Activated naive CD8-positive, alpha-beta T cell treated with anti-CD3 and anti-CD28 coated beads, Interleukin-2, amount 50 U/mL, for 24 hours (primary cell): ENCODE results near the gene CC2D2A.

ENCODE experiments used
- ATAC-seq: fragments of 150-1000 bp; cut with Tn5 transposase; one replicate; pipeline ENCODE4 v1.10.0; 2021
- DNase-seq: peaks from one replicate; pipeline ENCODE4 v3.0.0; 2021
- H3K27ac Mint-ChIP-seq: one replicate; pipeline ENCODE4 v1.8.0; 2021; ENCODE audit warnings: mild to moderate bottlenecking, mixed read lengths
- H3K27me3 Mint-ChIP-seq: one replicate; pipeline ENCODE4 v1.8.0; 2021; ENCODE audit warnings: mixed read lengths
- H3K36me3 Mint-ChIP-seq: one replicate; pipeline ENCODE4 v1.8.0; 2021; ENCODE audit warnings: low read depth, mixed read lengths
- H3K4me1 Mint-ChIP-seq: one replicate; pipeline ENCODE4 v1.8.0; 2021; ENCODE audit warnings: mixed read lengths
- H3K4me3 Mint-ChIP-seq: one replicate; pipeline ENCODE4 v1.8.0; 2021; ENCODE audit warnings: mild to moderate bottlenecking, moderate library complexity, mixed read lengths
- H3K9me3 Mint-ChIP-seq: one replicate; pipeline ENCODE4 v1.8.0; 2021; ENCODE audit warnings: mixed read lengths

Gene CC2D2A

DNA sequence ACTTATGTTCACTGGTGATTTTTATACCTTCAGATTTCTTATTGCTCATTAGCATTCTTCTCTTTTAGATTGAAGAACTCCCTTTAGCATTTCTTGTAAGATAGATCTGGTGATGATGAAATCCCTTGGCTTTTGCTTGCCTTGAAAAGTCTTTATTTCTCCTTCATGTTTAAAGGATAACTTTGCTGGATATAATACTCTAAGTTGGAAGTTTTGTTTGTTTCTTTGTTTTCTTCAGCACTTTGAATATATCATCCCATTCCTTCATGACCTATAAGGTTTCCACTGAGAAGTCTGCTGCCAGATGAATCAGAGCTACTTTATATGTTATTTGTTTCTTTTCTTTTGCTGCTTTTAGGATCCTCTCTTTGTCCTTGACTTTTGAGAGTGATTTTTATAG lies 18.5 kb downstream of the CC2D2A start:
- Mint-ChIP-seq H3K4me1 (no peaks in the 10 kb centered on the region), H3K27me3 (no peaks in the 10 kb centered on the region), H3K36me3 (peaks cover 7% of the 10 kb centered on the region), H3K9me3 (peaks cover 52% of the 10 kb centered on the region), H3K27ac (no peak overlapping the region), H3K4me3 (no peak overlapping the region)
- no peak for ATAC-seq
- DNase-seq: no peak

DNA sequence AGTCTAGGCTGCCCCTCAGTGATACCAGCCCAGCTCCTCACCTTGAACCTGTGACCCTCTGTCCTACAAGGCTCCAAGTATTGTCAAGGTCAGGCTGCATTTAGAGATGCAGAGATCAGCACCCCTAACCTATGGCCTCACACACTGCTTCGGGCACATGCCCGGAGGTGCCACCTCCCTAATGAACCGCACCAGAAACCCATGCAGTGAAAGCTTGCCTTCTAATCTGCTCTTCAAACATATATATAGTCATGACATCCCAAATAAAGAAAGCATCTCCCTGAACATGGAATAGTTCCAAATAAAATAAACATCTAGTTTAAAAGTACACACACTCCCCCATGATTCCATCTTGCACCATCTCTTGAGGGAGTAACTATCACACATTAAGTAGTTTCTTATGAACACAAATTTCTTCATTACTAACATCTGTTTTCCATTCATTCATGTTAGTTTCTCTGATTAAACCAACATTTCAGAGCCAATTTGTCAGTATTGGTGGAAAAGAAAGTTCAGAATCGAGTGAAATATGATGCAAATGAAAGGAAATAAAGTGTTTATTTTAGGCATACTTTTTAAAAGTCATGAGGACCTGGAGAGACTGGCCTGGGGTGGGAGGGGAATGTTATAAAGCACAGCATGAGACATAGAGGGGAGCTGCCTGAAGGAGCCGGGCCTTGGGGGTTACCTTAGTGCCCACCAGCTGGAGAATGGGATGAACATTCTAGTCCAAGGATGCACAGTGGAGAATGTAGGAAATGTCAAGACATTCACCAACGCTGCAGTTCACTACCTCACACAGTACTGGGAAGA lies 19.2 kb downstream of the CC2D2A start:
- Mint-ChIP-seq H3K9me3 (peaks cover 52% of the 10 kb centered on the region), H3K4me3 (no peak overlapping the region), H3K36me3 (peaks cover 7% of the 10 kb centered on the region), H3K27me3 (no peaks in the 10 kb centered on the region), H3K27ac (no peak overlapping the region), H3K4me1 (no peaks in the 10 kb centered on the region)
- DNase-seq (no peak), ATAC-seq (no peak)

DNA sequence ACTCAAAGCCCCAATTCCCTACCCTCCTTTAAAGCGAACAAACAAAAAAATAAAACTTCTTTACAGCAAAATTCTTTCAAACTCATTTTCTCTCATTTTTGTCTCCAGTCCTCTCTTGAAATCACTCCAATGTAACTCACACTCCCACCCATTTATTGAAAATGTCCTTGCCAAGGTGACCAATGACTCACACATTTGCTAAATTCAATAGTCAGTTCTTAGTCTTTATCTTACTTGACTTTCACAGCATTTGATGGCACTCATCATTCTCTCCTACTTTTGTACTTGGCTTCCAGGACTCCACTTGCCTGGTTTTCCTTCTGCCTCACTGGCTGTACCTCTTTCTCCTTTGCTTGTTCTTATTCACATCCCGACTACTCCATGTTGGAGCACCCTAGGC lies 19.9 kb downstream of the CC2D2A start:
- no peak for DNase-seq
- H3K4me1 Mint-ChIP-seq: no peaks in the 10 kb centered on the region
- H3K36me3 Mint-ChIP-seq: peaks cover 7% of the 10 kb centered on the region

DNA sequence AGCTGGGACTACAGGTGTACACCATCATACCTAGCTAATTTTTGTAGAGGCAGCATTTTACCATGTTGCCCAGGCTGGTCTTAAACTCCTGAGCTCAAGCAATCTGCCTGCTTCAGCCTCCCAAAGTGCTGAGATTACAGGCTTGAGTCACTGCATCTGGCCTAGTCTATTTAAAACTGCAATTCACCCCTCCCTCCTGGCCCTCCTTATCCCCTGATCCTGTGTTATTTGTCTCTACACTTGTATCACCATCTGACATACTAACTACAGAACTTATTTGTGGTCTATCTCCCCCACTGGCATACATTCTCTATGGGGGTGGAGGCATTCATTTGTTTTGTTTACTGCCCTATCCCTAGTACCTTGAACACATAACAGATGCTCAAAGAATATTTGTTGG lies 23.7 kb downstream of the CC2D2A start:
- H3K9me3 Mint-ChIP-seq: peaks cover 21% of the 10 kb centered on the region

More for the DNA sequence above, 19.9 kb downstream of the CC2D2A start:
- peaks cover 46% of the 10 kb centered on the region for H3K9me3 Mint-ChIP-seq
- H3K4me3 Mint-ChIP-seq: no peak overlapping the region
- H3K27ac Mint-ChIP-seq: no peak overlapping the region
- ATAC-seq: no peak
- no peaks in the 10 kb centered on the region for H3K27me3 Mint-ChIP-seq

DNA sequence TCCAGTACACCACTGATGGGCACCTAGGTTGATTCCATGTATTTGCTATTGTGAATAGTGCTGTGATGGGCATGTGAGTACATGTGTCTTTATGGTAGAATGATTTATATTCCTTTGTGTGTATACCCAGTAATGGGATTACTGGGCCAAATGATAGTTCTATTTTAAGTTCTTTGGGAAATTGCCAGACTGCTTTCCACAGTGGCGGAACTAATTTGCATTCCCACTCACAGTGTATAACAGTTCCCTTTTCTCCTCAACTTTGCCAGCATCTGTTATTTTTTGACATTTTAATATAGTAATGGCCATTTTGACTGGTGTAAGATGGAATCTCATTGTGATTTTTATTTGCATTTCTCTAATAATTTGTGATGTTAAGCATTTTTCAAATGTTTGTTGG lies 25.9 kb downstream of the CC2D2A start:
- Mint-ChIP-seq H3K4me1 (no peaks in the 10 kb centered on the region), H3K36me3 (no peaks in the 10 kb centered on the region), H3K27me3 (no peaks in the 10 kb centered on the region), H3K27ac (no peak overlapping the region), H3K9me3 (peaks cover 9% of the 10 kb centered on the region), H3K4me3 (no peak overlapping the region)
- ATAC-seq (no peak), DNase-seq (no peak)

More for the DNA sequence above, 23.7 kb downstream of the CC2D2A start:
- Mint-ChIP-seq H3K27ac (no peak overlapping the region), H3K4me1 (no peaks in the 10 kb centered on the region), H3K4me3 (no peak overlapping the region), H3K27me3 (no peaks in the 10 kb centered on the region), H3K36me3 (peaks cover 7% of the 10 kb centered on the region)
- ATAC-seq (no peak), DNase-seq (no peak)

DNA sequence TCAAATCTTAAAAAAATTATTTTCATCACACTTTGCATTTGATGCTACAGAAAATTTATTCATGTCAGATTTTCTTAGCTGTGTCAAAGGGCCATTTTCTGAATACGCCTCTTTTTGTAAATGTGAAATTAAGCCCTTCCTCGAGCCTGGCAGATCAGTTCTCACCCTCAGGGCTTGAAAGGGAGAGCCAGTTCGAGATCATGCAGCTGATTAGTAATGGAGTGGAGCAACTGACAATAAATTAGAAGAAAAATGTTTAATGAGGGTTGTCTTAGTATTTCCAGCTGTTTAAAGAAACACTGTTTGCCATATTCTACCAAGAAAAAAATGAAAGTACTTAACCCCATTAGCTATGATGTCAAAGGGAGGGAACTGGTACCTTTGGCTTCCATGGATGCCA lies 28.7 kb downstream of the CC2D2A start:
- Mint-ChIP-seq H3K4me1 (no peaks in the 10 kb centered on the region), H3K9me3 (peaks cover 9% of the 10 kb centered on the region)
- ATAC-seq: no peak

DNA sequence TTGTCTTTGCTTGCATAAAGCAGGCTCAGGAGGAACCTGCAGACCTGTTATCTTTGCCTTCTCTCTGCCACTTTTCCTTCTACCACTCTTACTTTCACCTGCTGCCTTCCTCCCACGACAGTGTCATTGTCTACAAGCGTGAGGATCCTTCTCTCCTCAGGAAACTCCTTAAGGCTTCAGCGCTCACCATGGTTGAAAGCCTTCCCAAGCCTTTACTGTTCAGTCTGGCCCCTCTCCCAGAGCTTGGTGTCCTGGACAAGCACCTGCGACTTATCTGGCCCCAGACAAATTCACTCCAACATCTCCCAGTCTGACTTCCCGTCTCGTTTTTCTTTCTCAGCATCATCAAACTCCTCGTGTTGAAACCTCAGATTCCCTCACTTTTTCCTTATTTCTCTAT lies 31.0 kb downstream of the CC2D2A start:
- Mint-ChIP-seq H3K36me3 (peaks cover 1% of the 10 kb centered on the region), H3K9me3 (peaks cover 9% of the 10 kb centered on the region), H3K27ac (no peak overlapping the region), H3K27me3 (peaks cover 2% of the 10 kb centered on the region), H3K4me1 (no peaks in the 10 kb centered on the region), H3K4me3 (no peak overlapping the region)
- ATAC-seq: no peak
- no peak for DNase-seq

More for the DNA sequence above, 28.7 kb downstream of the CC2D2A start:
- Mint-ChIP-seq H3K36me3 (peaks cover 1% of the 10 kb centered on the region), H3K27ac (no peak overlapping the region), H3K4me3 (no peak overlapping the region), H3K27me3 (peaks cover 2% of the 10 kb centered on the region)
- no peak for DNase-seq

DNA sequence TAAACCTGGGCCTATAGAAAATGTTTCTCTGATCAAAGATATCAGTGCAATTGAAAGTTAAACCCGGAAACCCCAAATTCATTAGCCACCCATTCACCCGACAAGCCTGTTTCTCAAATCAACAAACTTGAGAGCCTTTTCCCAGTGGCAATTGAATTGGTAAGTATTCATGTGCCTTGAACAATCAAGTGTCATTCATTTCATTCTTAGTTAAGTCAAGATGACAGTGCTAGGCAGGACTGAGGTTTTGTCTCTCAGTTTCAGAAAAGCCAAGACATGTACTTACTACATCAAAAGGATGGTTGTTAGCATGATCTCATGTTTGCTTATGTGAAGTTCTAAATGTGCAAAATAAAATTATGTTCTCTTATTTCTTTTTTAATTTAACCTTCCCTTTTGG lies 32.3 kb downstream of the CC2D2A start:
- H3K9me3 Mint-ChIP-seq: peaks cover 9% of the 10 kb centered on the region
- ATAC-seq (no peak), DNase-seq (no peak)
- H3K4me1 Mint-ChIP-seq: no peaks in the 10 kb centered on the region
- peaks cover 2% of the 10 kb centered on the region for H3K27me3 Mint-ChIP-seq
- H3K27ac Mint-ChIP-seq: no peak overlapping the region
- no peak overlapping the region for H3K4me3 Mint-ChIP-seq
- peaks cover 1% of the 10 kb centered on the region for H3K36me3 Mint-ChIP-seq

DNA sequence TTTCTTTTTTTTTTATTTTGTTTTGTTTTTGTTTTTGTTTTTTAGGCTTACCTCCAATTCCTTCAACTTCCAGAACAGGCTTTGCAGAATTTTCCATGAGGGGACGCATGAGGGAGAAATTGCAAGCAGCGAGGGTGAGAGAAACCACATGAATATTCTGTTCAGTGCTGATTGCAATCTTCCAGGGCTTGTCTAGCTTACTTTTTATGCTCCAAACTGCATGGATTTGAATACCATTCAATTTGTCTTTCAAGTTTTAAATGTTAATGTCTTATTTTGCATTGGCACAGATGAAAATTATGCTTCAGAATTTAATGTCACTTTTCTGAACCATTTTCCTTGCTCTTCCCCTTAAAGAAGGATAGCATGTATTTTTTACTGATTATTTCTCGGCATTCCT lies 32.7 kb downstream of the CC2D2A start:
- no peak overlapping the region for H3K27ac Mint-ChIP-seq
- no peak overlapping the region for H3K4me3 Mint-ChIP-seq
- peaks cover 2% of the 10 kb centered on the region for H3K27me3 Mint-ChIP-seq
- H3K4me1 Mint-ChIP-seq: no peaks in the 10 kb centered on the region
- peaks cover 3% of the 10 kb centered on the region for H3K36me3 Mint-ChIP-seq
- ATAC-seq (no peak), DNase-seq (no peak)
- H3K9me3 Mint-ChIP-seq: peaks cover 6% of the 10 kb centered on the region

DNA sequence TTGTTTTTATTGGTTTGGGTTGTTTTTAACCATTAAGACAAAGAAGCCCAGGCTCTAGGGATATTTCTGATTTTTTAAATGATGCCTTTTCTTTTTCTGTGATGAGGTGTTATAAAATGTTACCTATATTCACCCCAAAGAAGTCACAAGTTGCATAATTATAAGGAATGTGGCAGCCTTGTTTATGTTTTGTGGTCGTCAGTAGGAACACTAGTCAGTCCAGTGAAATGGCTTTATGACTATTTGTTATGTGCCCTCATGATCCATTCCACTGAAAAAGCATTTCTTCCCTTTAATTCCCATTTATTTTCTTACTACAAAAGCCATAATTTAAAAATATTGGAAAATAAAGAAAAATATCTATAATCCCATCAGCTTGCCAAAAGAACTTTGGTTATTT lies 34.4 kb downstream of the CC2D2A start:
- Mint-ChIP-seq H3K27me3 (peaks cover 2% of the 10 kb centered on the region), H3K27ac (no peak overlapping the region), H3K9me3 (no peaks in the 10 kb centered on the region), H3K4me3 (no peak overlapping the region), H3K36me3 (peaks cover 3% of the 10 kb centered on the region), H3K4me1 (no peaks in the 10 kb centered on the region)
- ATAC-seq (no peak), DNase-seq (no peak)

DNA sequence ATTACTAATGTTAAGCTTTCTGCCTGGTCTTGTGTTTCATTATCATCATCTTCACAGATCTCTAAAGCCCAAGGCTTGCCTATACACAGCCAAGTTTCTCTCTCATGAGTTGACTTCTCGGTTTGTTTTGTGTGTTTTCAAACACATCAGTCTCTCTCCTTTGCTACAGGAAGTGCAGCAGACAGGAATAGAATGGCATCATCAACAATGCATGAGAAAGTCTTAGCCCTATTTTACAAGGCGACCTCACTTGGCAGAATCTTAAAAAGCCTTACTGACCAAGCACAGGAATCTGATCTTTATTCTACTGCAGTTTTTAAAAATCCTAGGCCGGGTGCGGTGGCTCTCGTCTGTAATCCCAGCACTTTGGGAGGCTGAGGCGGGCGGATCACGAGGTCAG lies 36.8 kb downstream of the CC2D2A start:
- peaks cover under 1% of the 10 kb centered on the region for H3K27me3 Mint-ChIP-seq
- no peak overlapping the region for H3K27ac Mint-ChIP-seq
- H3K4me3 Mint-ChIP-seq: no peak overlapping the region
- H3K36me3 Mint-ChIP-seq: peaks cover 2% of the 10 kb centered on the region
- DNase-seq: no peak
- no peaks in the 10 kb centered on the region for H3K9me3 Mint-ChIP-seq
- no peak for ATAC-seq
- H3K4me1 Mint-ChIP-seq: no peaks in the 10 kb centered on the region

DNA sequence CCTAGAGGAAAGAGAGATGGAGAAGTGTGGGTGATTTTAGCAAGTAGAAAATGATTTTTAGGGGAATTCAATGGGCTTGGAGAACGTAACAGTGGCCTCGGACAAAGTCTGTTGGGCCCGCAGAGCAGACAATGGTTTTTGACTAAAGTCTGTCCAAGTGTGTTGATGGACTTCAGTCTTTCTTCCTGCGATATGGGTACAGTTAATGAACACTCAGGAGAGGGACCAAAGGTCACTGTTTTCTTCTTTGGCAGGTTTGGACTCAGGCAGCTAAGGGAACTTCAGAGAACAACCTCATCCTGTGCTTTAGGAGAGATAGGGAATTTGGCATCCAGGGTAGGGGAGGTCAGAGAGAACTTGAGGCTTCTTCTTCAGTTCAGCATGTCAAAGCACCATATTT lies 38.0 kb downstream of the CC2D2A start:
- Mint-ChIP-seq H3K36me3 (peaks cover 6% of the 10 kb centered on the region), H3K27me3 (no peaks in the 10 kb centered on the region), H3K27ac (no peak overlapping the region), H3K9me3 (no peaks in the 10 kb centered on the region), H3K4me3 (no peak overlapping the region), H3K4me1 (no peaks in the 10 kb centered on the region)
- DNase-seq (no peak), ATAC-seq (no peak)

DNA sequence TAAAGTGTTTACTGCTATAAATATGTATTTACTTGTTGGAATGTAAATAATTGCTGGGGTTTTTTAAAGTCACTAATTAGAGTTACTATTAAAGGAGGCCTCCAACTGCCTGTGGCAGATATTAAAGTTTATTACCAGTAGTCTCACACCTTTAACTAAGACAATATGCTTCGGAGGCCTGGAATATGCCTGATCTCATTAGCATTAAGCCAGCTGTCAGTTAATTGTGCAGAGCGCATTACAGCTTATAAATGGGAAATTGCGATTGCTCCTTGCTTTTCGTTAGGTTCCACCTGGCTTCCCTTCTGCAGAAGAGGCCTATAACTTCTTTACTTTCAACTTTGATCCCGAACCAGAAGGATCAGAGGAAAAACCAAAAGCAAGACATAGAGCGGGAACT lies 41.3 kb downstream of the CC2D2A start:
- H3K27ac Mint-ChIP-seq: no peak overlapping the region
- no peak for ATAC-seq
- H3K9me3 Mint-ChIP-seq: no peaks in the 10 kb centered on the region
- no peaks in the 10 kb centered on the region for H3K4me1 Mint-ChIP-seq
- no peaks in the 10 kb centered on the region for H3K27me3 Mint-ChIP-seq
- peaks cover 6% of the 10 kb centered on the region for H3K36me3 Mint-ChIP-seq
- H3K4me3 Mint-ChIP-seq: no peak overlapping the region
- DNase-seq: no peak

DNA sequence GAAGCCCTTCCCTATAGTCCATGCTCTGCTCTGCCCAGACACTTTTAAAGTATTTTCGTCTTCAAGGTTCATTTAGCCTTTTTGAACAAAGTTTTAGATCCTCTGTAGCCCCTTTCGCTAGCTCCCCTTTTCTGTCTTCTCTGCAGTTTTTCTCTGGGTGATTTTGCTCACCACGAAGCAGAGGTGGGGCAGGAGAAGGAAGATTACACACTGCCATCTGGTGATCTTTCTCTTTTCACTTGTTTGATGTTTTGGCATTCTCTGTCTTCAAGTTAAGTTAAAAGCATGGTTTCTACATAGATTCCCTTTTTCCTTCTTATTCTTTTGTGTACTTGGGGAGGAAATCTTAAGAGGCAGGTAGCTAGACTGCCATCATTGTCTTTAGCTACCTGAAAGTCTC lies 43.9 kb downstream of the CC2D2A start:
- Mint-ChIP-seq H3K4me3 (no peak overlapping the region), H3K36me3 (peaks cover 6% of the 10 kb centered on the region), H3K27me3 (no peaks in the 10 kb centered on the region), H3K27ac (no peak overlapping the region), H3K9me3 (no peaks in the 10 kb centered on the region), H3K4me1 (no peaks in the 10 kb centered on the region)
- ATAC-seq (no peak), DNase-seq (no peak)

DNA sequence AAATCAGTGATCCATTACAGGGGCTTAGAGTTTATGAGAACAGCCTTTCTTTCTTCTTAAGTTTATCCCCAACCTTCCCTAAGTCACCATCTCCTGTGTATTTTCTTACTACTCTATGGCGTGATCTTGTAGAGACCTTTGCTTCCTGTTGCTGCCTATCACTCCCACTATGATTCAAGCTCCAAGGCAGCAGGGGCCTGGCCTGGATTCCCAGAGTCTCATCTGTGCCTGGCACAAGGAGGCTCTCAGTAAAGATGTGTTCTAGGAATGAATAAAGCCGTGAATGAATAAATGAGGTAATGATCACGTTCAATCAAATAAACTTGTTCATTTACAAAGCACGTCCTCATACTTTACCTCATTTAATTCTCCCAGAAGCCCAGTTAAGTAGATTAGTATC lies 45.4 kb downstream of the CC2D2A start:
- peaks cover 6% of the 10 kb centered on the region for H3K9me3 Mint-ChIP-seq
- H3K4me3 Mint-ChIP-seq: no peak overlapping the region
- DNase-seq (no peak), ATAC-seq (no peak)
- H3K27me3 Mint-ChIP-seq: no peaks in the 10 kb centered on the region
- H3K36me3 Mint-ChIP-seq: peaks cover 8% of the 10 kb centered on the region
- H3K27ac Mint-ChIP-seq: no peak overlapping the region
- no peaks in the 10 kb centered on the region for H3K4me1 Mint-ChIP-seq

DNA sequence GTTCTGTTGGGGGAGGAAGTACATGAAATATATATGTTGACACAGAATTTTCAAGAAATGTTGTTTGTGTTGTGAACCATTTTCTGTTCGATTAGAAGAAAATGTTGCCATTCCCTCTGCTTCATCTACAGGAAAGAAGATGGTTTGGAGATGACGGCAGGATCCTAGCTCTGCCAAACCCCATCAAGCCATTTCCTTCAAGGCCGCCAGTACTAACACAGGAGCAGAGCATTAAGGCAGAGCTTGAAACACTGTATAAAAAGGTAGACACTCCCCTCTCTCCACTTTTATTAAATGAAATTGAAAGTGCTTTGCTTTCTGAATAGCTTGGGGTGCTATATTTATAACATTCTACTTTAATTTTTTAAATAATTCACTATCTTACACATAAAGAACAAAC lies 46.8 kb downstream of the CC2D2A start:
- H3K4me3 Mint-ChIP-seq: no peak overlapping the region
- peaks cover 8% of the 10 kb centered on the region for H3K36me3 Mint-ChIP-seq

More for the DNA sequence above, 46.8 kb downstream of the CC2D2A start:
- H3K27ac Mint-ChIP-seq: no peak overlapping the region
- DNase-seq (no peak), ATAC-seq (no peak)
- peaks cover 6% of the 10 kb centered on the region for H3K9me3 Mint-ChIP-seq
- H3K27me3 Mint-ChIP-seq: no peaks in the 10 kb centered on the region
- H3K4me1 Mint-ChIP-seq: no peaks in the 10 kb centered on the region
